H1 (cell line): ENCODE results near the gene CCDC81. TPM values are rescaled to one million over a fixed set of nuclear protein-coding genes. Genes with fewer than 3 reads are reported as not detected.

ENCODE experiments used
- CTCF ChIA-PET: fragments of 300-600 bp; sonication (Branson Sonifier 250); formaldehyde crosslinking; loops from one replicate; lab custom pipeline; 2021; ENCODE audit not compliant: partially characterized antibody; lab: Charles Lee
- POLR2A ChIA-PET: fragments of 300-600 bp; sonication (Branson Sonifier 250); formaldehyde crosslinking; loops from one replicate; lab custom pipeline; 2021; ENCODE audit warnings: inconsistent platforms; ENCODE audit not compliant: partially characterized antibody; lab: Charles Lee
- DNase-seq, 2 experiments: peaks; one replicate each; pipeline versions ENCODE4 v3.0.0 to v3.0.0-alpha.2; 2010 to 2022; ENCODE audit warnings: low spot score in 2 of 2, low read depth in 1 of 2, mixed read lengths in 1 of 2
- FAIRE-seq: peaks from 2 replicates; lab custom pipeline; 2011; peaks lifted over from hg19 to GRCh38; lab: Jason Lieb, UNC
- H2AFZ ChIP-seq: 2 replicates; pipeline ENCODE4 v1.8.1; 2012; ENCODE audit warnings: low read length, inconsistent platforms
- H2AK5ac ChIP-seq: 2 replicates; pipeline ENCODE4 v1.6.1; 2013; ENCODE audit warnings: low read depth, low read length
- H2BK120ac ChIP-seq: replicated peaks from 2 replicates; pipeline ENCODE3; 2013; ENCODE audit warnings: low read depth, low read length, inconsistent platforms
- H2BK12ac ChIP-seq: 2 replicates; pipeline ENCODE4 v1.6.1; 2013; ENCODE audit warnings: low read depth, low read length
- H2BK15ac ChIP-seq: 2 replicates; pipeline ENCODE4 v1.6.1; 2013; ENCODE audit warnings: low read length
- H2BK20ac ChIP-seq: 2 replicates; pipeline ENCODE4 v1.6.1; 2013; ENCODE audit warnings: low read length
- H2BK5ac ChIP-seq: 2 replicates; pipeline ENCODE4 v1.6.1; 2013; ENCODE audit warnings: low read depth, low read length
- H3K14ac ChIP-seq: 2 replicates; pipeline ENCODE4 v1.6.1; 2013; ENCODE audit warnings: inconsistent platforms; ENCODE audit not compliant: insufficient read length
- H3K18ac ChIP-seq: 2 replicates; pipeline ENCODE4 v1.6.1; 2013; ENCODE audit warnings: low read length; ENCODE audit errors: extremely low read depth
- H3K23ac ChIP-seq: 2 replicates; pipeline ENCODE4 v1.6.1; 2013; ENCODE audit warnings: inconsistent platforms; ENCODE audit not compliant: insufficient read length
- H3K23me2 ChIP-seq: 2 replicates; pipeline ENCODE4 v1.6.1; 2013; ENCODE audit warnings: low read depth, low read length
- H3K27ac ChIP-seq: 2 replicates; pipeline ENCODE4 v1.6.1; 2011; ENCODE audit warnings: low read depth, low read length, inconsistent platforms
- H3K27me3 ChIP-seq, 4 experiments: replicated peaks in 1 of 4; 1 replicate in 1 of 4; 2 replicates in 3 of 4; pipeline versions ENCODE4 v1.6.1 to v1.8.1; 2011 to 2013; ENCODE audit warnings: low read length in 3 of 4, mild to moderate bottlenecking in 3 of 4, inconsistent platforms in 2 of 4, mixed read lengths in 2 of 4, moderate library complexity in 1 of 4; ENCODE audit not compliant: control insufficient read depth in 3 of 4, insufficient read depth in 3 of 4; ENCODE audit errors: extremely low read depth in 1 of 4
- H3K36me3 ChIP-seq, 4 experiments: 2 replicates each; pipeline versions ENCODE4 v1.6.1 to v1.8.1; 2011 to 2013; ENCODE audit warnings: mild to moderate bottlenecking in 4 of 4, low read length in 3 of 4, moderate library complexity in 2 of 4, control low read depth in 1 of 4, inconsistent platforms in 1 of 4; ENCODE audit not compliant: insufficient read depth in 4 of 4, control insufficient read depth in 2 of 4
- H3K4ac ChIP-seq: replicated peaks from 2 replicates; pipeline ENCODE3; 2013; ENCODE audit warnings: low read length, low read depth, mixed read lengths, inconsistent platforms; ENCODE audit not compliant: insufficient read length
- H3K4me1 ChIP-seq, 4 experiments: replicated peaks in 1 of 4; 1 replicate in 1 of 4; 2 replicates in 3 of 4; pipeline versions ENCODE4 v1.6.1 to v1.8.1; 2011 to 2013; ENCODE audit warnings: low read length in 3 of 4, inconsistent platforms in 2 of 4, mixed read lengths in 1 of 4; ENCODE audit not compliant: insufficient read depth in 4 of 4, control insufficient read depth in 3 of 4
- H3K4me2 ChIP-seq, 2 experiments: 2 replicates each; pipeline versions ENCODE4 v1.6.1 to v1.8.1; 2011 to 2013; ENCODE audit warnings: low read depth in 2 of 2, low read length in 2 of 2, control low read depth in 1 of 2, inconsistent platforms in 1 of 2, mild to moderate bottlenecking in 1 of 2; ENCODE audit not compliant: insufficient read depth in 1 of 2
- H3K4me3 ChIP-seq, 4 experiments: fragments of 200-600, 300-600 bp in 1 of 4; sonication (generic), shearing (Covaris generic), sonication (Bioruptor Twin) in 1 of 4; 2 replicates each; pipeline versions ENCODE4 v1.5.1 to v1.8.1; 2011 to 2016; ENCODE audit warnings: low read length in 4 of 4, low read depth in 3 of 4, control low read depth in 2 of 4, inconsistent platforms in 2 of 4, mild to moderate bottlenecking in 2 of 4, mixed read lengths in 1 of 4, moderate library complexity in 1 of 4; ENCODE audit not compliant: insufficient read depth in 2 of 4; ENCODE audit errors: extremely low read depth in 1 of 4
- H3K56ac ChIP-seq: replicated peaks from 2 replicates; pipeline ENCODE3; 2013; ENCODE audit warnings: low read depth, mild to moderate bottlenecking, mixed read lengths, low read length, inconsistent platforms; ENCODE audit not compliant: insufficient read length
- H3K79me1 ChIP-seq: 2 replicates; pipeline ENCODE4 v1.6.1; 2013; ENCODE audit warnings: low read depth, low read length, control low read depth
- H3K79me2 ChIP-seq, 2 experiments: 2 replicates each; pipeline versions ENCODE4 v1.6.1 to v1.8.1; 2012 to 2013; ENCODE audit warnings: low read length in 2 of 2, mild to moderate bottlenecking in 2 of 2, inconsistent platforms in 1 of 2; ENCODE audit not compliant: insufficient read depth in 2 of 2, control insufficient read depth in 1 of 2
- H3K9ac ChIP-seq, 4 experiments: replicated peaks in 1 of 4; 1 replicate in 1 of 4; 2 replicates in 3 of 4; pipeline versions ENCODE4 v1.6.1 to v1.8.1; 2011 to 2013; ENCODE audit warnings: low read depth in 3 of 4, low read length in 3 of 4, control low read depth in 2 of 4, mild to moderate bottlenecking in 2 of 4, moderate library complexity in 2 of 4, inconsistent platforms in 1 of 4; ENCODE audit errors: extremely low read depth in 1 of 4
- H3K9me3 ChIP-seq, 2 experiments: 2 replicates each; pipeline versions ENCODE4 v1.6.1 to v1.8.1; 2012 to 2013; ENCODE audit warnings: mild to moderate bottlenecking in 2 of 2, moderate library complexity in 2 of 2, control low read depth in 1 of 2, inconsistent platforms in 1 of 2, low read depth in 1 of 2, low read length in 1 of 2, mixed read lengths in 1 of 2; ENCODE audit not compliant: insufficient read depth in 2 of 2
- H4K20me1 ChIP-seq, 2 experiments: replicated peaks in 1 of 2; 2 replicates each; pipeline versions ENCODE3 to v1.8.1; 2011 to 2013; ENCODE audit warnings: inconsistent platforms in 2 of 2, low read length in 2 of 2, mild to moderate bottlenecking in 1 of 2; ENCODE audit not compliant: insufficient read depth in 2 of 2, control insufficient read depth in 1 of 2
- H4K5ac ChIP-seq: 2 replicates; pipeline ENCODE4 v1.6.1; 2013; ENCODE audit warnings: low read length, low read depth, mixed read lengths, inconsistent platforms; ENCODE audit not compliant: insufficient read length
- H4K8ac ChIP-seq: 2 replicates; pipeline ENCODE4 v1.8.0; 2013; ENCODE audit warnings: mild to moderate bottlenecking, moderate library complexity, low read length, inconsistent platforms; ENCODE audit not compliant: insufficient read depth; ENCODE audit errors: extremely low read depth
- H4K91ac ChIP-seq: replicated peaks from 2 replicates; pipeline ENCODE3; 2013; ENCODE audit warnings: low read length, mixed read lengths, inconsistent platforms; ENCODE audit not compliant: insufficient read length
- ASH2L ChIP-seq: fragments of 200-600, 300-600 bp; sonication (generic); IDR thresholded peaks from one replicate; pipeline ENCODE4 v1.7.1; 2017; ENCODE audit warnings: low read length
- CBX5 ChIP-seq: fragments of 300-800, 300-1000 bp; sonication (generic); IDR thresholded peaks from 2 replicates; pipeline ENCODE4 v1.7.1; 2016; ENCODE audit warnings: antibody characterized with exemption, low read length, low read depth
- HDAC2 ChIP-seq, 2 experiments: fragments of 300-600 bp in 1 of 2; sonication (generic) in 1 of 2; IDR thresholded peaks; 2 replicates each; pipeline ENCODE4 v1.6.1; 2011 to 2012; ENCODE audit warnings: low read depth in 2 of 2, low read length in 2 of 2, mild to moderate bottlenecking in 2 of 2, moderate library complexity in 2 of 2, borderline replicate concordance in 1 of 2, inconsistent platforms in 1 of 2
- PHF8 ChIP-seq: fragments of 200-600 bp; sonication (generic); conservative IDR thresholded peaks from 2 replicates; pipeline ENCODE4 v1.7.1; 2012; ENCODE audit warnings: low read depth, mild to moderate bottlenecking, inconsistent platforms, low read length, moderate library complexity
- RFX5 ChIP-seq: IDR thresholded peaks from 2 replicates; pipeline ENCODE4 v1.6.1; 2011; ENCODE audit warnings: low read depth, low read length, improper control_type of control experiment, borderline replicate concordance
- SIRT6 ChIP-seq: IDR thresholded peaks from one replicate; pipeline ENCODE4 v1.7.1; 2012; ENCODE audit warnings: low read length, inconsistent platforms
- YY1 ChIP-seq: IDR thresholded peaks from 2 replicates; pipeline ENCODE4 v1.6.1; 2011; ENCODE audit warnings: low read depth, mild to moderate bottlenecking, low read length
- WGBS, 2 experiments: shearing (Covaris generic) in 1 of 2; methylation state at CpG; one replicate each; pipeline versions ENCODE4 v1.1.6 to v1.1.7; 2013 to 2015; ENCODE audit warnings: low lambda C conversion rate in 2 of 2, mixed read lengths in 2 of 2, inconsistent platforms in 1 of 2, low coverage in 1 of 2, missing lambda C conversion rate in 1 of 2; ENCODE audit not compliant: insufficient replicate concordance in 2 of 2, insufficient coverage in 1 of 2, insufficient read length in 1 of 2; ENCODE audit errors: extremely low coverage in 1 of 2, missing lambda C conversion rate in 1 of 2; 5-methylcytosine and 5-hydroxymethylcytosine counted together
- polyA plus RNA-seq, 7 experiments: library from polyadenylated mRNA; depleted of rRNA in 3 of 7; stranded (reverse) in 5 of 7; unstranded in 2 of 7; fragments of >200 nt in 5 of 7; fragments of 200-250 nt in 2 of 7; gene quantifications; 1 replicate in 5 of 7; 2 replicates in 1 of 7; 4 replicates in 1 of 7; pipeline versions ENCODE4 v1.2.1 to v1.2.3, GENCODE V29; 2011 to 2013; ENCODE audit warnings: missing spikeins in 2 of 7, mixed read lengths in 2 of 7
- total RNA-seq: library from RNA; stranded (reverse); fragmentation: NEBNext Ultra II Directional; extraction: Animal tissue kit (Norgen Biotek cat#: 25700); gene quantifications from 2 replicates; pipeline ENCODE4 v1.2.1, GENCODE V29; 2021

The CCDC81 gene
- total and polyA plus RNA-seq, 2 of the 8 experiments (the other 6 are each of a cell fraction or from before 2014, with no cell fraction given): 0.30 to 0.58 TPM

- Histone ChIP-seq H2BK12ac (no peak overlapping the region), H4K20me1 (no peaks in the 10 kb centered on the region), H3K4ac (no peak overlapping the region), H3K23ac (no peak overlapping the region), H3K14ac (no peak overlapping the region), H4K91ac (no peak overlapping the region), H2BK5ac (no peak overlapping the region), H3K23me2 (no peaks in the 10 kb centered on the region), H3K27ac (no peak overlapping the region), H3K18ac (no peak overlapping the region), H2AFZ (no peak overlapping the region), H3K36me3 (no peaks in the 10 kb centered on the region), H2BK120ac (no peak overlapping the region), H3K9ac (no peak overlapping the region), H4K8ac (no peak overlapping the region), H3K9me3 (no peaks in the 10 kb centered on the region), H3K56ac (no peak overlapping the region), H2AK5ac (no peak overlapping the region), H3K4me2 (no peak overlapping the region), H2BK15ac (no peak overlapping the region), H3K79me2 (no peaks in the 10 kb centered on the region), H4K5ac (no peak overlapping the region), H3K4me3 (no peak overlapping the region), H3K27me3 (no peaks in the 10 kb centered on the region), H3K4me1 (peaks cover 0 to 2% (median 0%) of the 10 kb centered on the region in 4 experiments; a peak in 2 of 7 replicates), H3K79me1 (no peaks in the 10 kb centered on the region), H2BK20ac (no peak overlapping the region)
- FAIRE-seq (no peak), DNase-seq (no peak)
- no peak for TF ChIP-seq CBX5
- no peak for TF ChIP-seq YY1
- TF ChIP-seq ASH2L: no peak
- no peak for TF ChIP-seq RFX5
- no peak for TF ChIP-seq HDAC2 (IDR thresholded peaks at IDR 0.05; ENCODE audit: borderline replicate concordance in 1 of 2, low read depth in 2 of 2, low read length in 2 of 2)
- no peak for TF ChIP-seq PHF8
- no peak for TF ChIP-seq SIRT6
- WGBS, 2 experiments: 88% methylated on average over 2 of the region's 2 CpGs; no CpG with 5 or more reads in 1 of the 2 experiments
- ChIA-PET POLR2A (no interaction called here), CTCF (interaction anchor here (1.2 to 1.5 kb wide), 2 partner anchors 26 to 33 kb away, joined by 4 to 5 read pairs; no protein-coding TSS in a partner anchor)
These were observed 11.6 kb downstream of the CCDC81 start for GRCh38 chr11:86386283-86386682.
